Colonic mucosa (tissue), 4 donors: ENCODE data around the gene TBC1D22A. TPM values are rescaled to one million over a fixed set of nuclear protein-coding genes. Genes with fewer than 3 reads are reported as not detected.

Experiments used
- DNase-seq: peaks from one replicate; pipeline ENCODE4 v3.0.0-alpha.2; 2020
- H3K27ac ChIP-seq: fragments of 200-600 bp; one replicate; pipeline ENCODE4 v1.8.0; 2021
- H3K27me3 ChIP-seq: fragments of 200-600 bp; one replicate; pipeline ENCODE4 v1.8.0; 2021
- H3K36me3 ChIP-seq: fragments of 200-600 bp; one replicate; pipeline ENCODE4 v1.8.0; 2021
- H3K4me1 ChIP-seq: fragments of 200-600 bp; one replicate; pipeline ENCODE4 v1.8.0; 2021; ENCODE audit warnings: mild to moderate bottlenecking
- H3K4me3 ChIP-seq: fragments of 200-600 bp; one replicate; pipeline ENCODE4 v1.8.0; 2021
- H3K9ac ChIP-seq, 2 donors: one replicate each; pipeline ENCODE4 v1.7.0; 2013; ENCODE audit warnings: control low read depth in 2 of 2, low read depth in 2 of 2, low read length in 2 of 2
- H3K9me3 ChIP-seq: fragments of 200-600 bp; one replicate; pipeline ENCODE4 v1.8.0; 2021
- intact Hi-C: fragments of 100-400 bp; cut with DNase I; formaldehyde crosslinking; loops from one replicate; pipeline ENCODE4 v1.14.1; 2022
- total RNA-seq, 2 donors: library from RNA; stranded (reverse); fragmentation: NEBNext Ultra II Directional in 1 of 2; extraction: Animal tissue kit (Norgen Biotek cat#: 25700) in 1 of 2; gene quantifications; one replicate each; pipeline ENCODE4 v1.2.1, GENCODE V29; 2021
- TF ChIP-seq, protein P1 (sequence below): fragments of 200-600 bp; IDR thresholded peaks from one replicate; pipeline ENCODE4 v1.8.0; 2022; ENCODE audit warnings: antibody characterized with exemption, mild to moderate bottlenecking
- donor health status: healthy.
- donor health status: DM: no; HTN: no; CAD: no.
- donor health status: DM: no; HTN: no; CAD: no.

TBC1D22A gene
- total RNA-seq, 2 donors from 2014 or later, result 34.2 to 36.4 TPM

DNA sequence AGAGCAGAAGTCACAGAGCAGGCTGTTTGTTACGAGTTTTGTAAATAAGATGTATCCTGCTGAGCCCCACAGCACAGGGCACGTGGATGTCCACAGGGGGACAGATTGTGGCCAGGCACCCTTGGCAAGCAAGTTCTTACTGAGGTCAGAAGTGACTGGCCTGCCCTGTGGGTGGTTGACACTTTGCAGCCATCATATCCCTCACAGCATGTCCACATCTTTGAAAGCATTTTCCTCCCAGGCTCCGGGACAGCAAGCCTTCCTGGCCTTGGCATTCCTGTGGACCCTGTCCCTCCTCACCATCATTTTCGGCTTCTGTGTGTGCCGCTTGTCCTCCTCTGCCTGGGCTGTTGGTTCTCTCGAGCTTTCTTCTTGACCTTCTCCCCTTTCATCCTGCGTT lies 189.5 kb downstream of the TBC1D22A start:
- TF ChIP-seq, protein P1, sequence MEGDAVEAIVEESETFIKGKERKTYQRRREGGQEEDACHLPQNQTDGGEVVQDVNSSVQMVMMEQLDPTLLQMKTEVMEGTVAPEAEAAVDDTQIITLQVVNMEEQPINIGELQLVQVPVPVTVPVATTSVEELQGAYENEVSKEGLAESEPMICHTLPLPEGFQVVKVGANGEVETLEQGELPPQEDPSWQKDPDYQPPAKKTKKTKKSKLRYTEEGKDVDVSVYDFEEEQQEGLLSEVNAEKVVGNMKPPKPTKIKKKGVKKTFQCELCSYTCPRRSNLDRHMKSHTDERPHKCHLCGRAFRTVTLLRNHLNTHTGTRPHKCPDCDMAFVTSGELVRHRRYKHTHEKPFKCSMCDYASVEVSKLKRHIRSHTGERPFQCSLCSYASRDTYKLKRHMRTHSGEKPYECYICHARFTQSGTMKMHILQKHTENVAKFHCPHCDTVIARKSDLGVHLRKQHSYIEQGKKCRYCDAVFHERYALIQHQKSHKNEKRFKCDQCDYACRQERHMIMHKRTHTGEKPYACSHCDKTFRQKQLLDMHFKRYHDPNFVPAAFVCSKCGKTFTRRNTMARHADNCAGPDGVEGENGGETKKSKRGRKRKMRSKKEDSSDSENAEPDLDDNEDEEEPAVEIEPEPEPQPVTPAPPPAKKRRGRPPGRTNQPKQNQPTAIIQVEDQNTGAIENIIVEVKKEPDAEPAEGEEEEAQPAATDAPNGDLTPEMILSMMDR, result no peak
- DNase-seq, result no peak
- H3K4me3 ChIP-seq, result no peak overlapping the region
- no peaks in the 10 kb centered on the region for H3K36me3 ChIP-seq
- no peaks in the 10 kb centered on the region for H3K9me3 ChIP-seq
- H3K27ac ChIP-seq, result no peak overlapping the region
- H3K4me1 ChIP-seq, result no peaks in the 10 kb centered on the region
- H3K9ac ChIP-seq, result no peak overlapping the region
- intact Hi-C loops, result no loop called here
- H3K27me3 ChIP-seq, result no peaks in the 10 kb centered on the region

DNA sequence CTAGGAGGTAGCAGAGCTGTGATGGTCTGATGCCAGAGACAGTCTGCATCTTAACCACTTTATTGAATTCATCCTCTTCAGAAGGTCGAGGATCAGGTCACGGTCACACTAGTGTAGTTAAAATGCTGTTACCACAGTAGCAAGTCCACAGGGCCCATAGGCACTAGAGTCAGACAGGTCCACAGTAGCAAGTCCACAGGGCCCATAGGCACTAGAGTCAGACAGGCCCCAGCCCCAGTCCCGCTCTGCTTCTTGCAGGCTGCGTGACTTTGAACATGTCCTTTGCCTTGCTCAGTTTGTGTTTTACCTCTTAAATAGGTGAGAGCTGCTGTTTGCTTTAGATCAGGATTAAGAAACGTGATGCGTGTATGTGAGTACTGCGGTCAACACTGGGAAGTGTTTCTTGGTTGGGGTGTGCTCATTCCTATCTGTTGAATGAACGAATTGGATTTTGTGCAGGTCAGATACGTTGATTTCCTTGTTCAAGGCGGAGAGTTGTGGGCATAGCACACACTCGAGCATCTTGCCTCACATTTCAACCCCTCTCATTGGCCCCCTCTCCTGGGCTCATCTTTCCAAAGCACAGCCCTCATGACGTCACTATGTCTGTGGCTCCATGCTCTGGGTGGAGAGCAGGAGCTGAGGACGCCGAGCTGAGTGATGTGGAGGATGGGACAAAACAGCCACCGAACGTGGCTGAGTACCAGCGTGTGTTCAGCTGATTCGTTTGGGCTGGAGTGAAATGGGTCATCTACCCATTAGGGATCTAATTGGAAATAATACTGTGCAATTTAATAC lies 191.7 kb downstream of the TBC1D22A start:
- intact Hi-C loops, result no loop called here
- no peaks in the 10 kb centered on the region for H3K4me1 ChIP-seq
- no peaks in the 10 kb centered on the region for H3K9me3 ChIP-seq
- DNase-seq, result no peak
- H3K9ac ChIP-seq, result no peak overlapping the region
- no peak overlapping the region for H3K27ac ChIP-seq
- TF ChIP-seq, protein P1, result no peak
- no peaks in the 10 kb centered on the region for H3K27me3 ChIP-seq
- H3K36me3 ChIP-seq, result no peaks in the 10 kb centered on the region
- no peak overlapping the region for H3K4me3 ChIP-seq

DNA sequence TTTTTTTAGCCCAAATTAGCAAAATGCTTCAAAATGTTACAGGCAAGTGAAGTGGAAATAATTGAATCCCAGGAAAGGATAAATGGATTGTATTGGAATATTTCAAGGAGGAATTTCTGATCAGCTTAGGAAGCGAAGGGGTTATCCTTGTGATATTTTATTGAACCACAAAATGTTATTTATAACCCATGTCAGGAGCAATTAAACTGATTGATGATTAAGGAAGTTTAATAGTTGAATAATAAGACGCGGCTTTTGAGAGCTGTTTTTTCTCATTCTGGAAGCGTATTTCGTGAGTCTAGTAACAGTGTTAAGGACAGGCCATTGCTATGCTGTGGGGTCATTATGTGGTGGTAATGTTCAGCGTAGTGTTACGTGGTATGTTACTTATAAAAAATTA lies 192.3 kb downstream of the TBC1D22A start:
- Histone ChIP-seq H3K27ac (no peak overlapping the region), H3K9me3 (no peaks in the 10 kb centered on the region), H3K4me3 (no peak overlapping the region), H3K4me1 (no peaks in the 10 kb centered on the region), H3K27me3 (no peaks in the 10 kb centered on the region), H3K9ac (no peak overlapping the region), H3K36me3 (no peaks in the 10 kb centered on the region)
- intact Hi-C loops, result no loop called here
- TF ChIP-seq, protein P1, result no peak
- no peak for DNase-seq

DNA sequence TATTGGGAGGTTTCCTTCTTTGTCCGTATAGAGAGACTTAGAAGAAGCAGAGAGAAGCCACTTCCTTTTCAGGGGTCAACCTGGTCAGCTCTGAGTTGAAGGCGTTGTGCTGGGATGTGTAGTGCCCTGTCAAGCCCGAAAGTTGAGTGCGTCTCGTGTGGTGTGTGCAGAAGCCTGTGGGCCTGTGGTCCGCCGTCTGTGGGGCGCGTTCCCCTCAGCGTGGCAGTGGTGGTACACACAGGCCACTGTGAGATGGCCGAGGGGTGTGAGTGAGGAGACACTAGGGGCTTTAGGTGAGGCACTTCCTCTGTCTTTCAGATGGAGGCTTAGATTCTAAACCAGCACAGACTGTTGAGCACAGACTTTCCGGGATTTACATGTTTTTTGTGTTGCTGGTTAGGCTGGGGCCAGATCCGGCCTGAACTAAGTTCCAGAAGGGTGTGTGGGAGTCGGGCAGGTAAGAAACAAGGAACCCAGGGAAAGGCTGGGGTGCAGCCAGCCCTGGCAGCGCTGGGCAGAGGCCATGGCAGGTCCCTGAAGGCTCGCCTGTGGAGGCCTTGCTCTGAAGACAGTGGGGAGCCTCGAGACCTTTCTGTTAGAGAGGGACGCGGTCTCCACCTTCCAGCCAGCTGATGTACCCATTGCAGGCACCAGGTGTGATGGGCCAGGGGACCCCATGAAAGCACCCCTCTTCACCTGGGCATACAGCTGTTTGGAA lies 194.2 kb downstream of the TBC1D22A start:
- H3K9me3 ChIP-seq, result no peaks in the 10 kb centered on the region
- TF ChIP-seq, protein P1, result no peak
- no peak overlapping the region for H3K27ac ChIP-seq
- intact Hi-C loops, result no loop called here
- H3K4me3 ChIP-seq, result no peak overlapping the region
- H3K36me3 ChIP-seq, result no peaks in the 10 kb centered on the region
- no peak for DNase-seq
- H3K27me3 ChIP-seq, result no peaks in the 10 kb centered on the region
- H3K4me1 ChIP-seq, result no peaks in the 10 kb centered on the region
- H3K9ac ChIP-seq, result no peak overlapping the region

DNA sequence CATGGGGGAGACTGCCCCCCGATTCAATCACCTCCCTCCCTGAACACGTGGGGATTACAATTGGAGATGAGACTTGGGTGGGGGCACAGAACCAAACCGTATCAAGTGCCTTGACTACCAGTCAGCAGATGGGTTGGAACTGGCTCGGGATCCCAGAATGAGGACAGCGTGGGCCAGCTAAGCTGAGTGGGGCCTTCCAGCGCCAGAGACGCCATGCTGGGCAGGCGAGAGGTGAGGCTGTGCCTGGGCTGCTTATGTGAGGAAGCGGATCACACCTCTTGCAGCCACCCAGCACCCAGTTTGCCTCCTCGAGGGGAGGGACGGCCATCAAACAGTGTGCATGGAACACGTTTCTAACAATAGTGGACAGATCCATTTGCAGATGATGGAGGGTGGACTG lies 195.1 kb downstream of the TBC1D22A start:
- no peak overlapping the region for H3K27ac ChIP-seq
- TF ChIP-seq, protein P1, result no peak
- no peaks in the 10 kb centered on the region for H3K4me1 ChIP-seq
- DNase-seq, result no peak
- H3K36me3 ChIP-seq, result no peaks in the 10 kb centered on the region
- no peaks in the 10 kb centered on the region for H3K9me3 ChIP-seq
- intact Hi-C loops, result no loop called here
- no peak overlapping the region for H3K9ac ChIP-seq
- H3K27me3 ChIP-seq, result no peaks in the 10 kb centered on the region
- no peak overlapping the region for H3K4me3 ChIP-seq
